Inferior parietal cortex (tissue), 1 donor: ENCODE measurements around the gene LIPG.
"Not testable (repeated sequence)": the region's sequence is repeated elsewhere in the genome, so short reads cannot be mapped to it uniquely, and the experiment has no call there.

Source experiments
- DNase-seq: peaks from one replicate; pipeline ENCODE4 v3.0.0-alpha.2; 2016; ENCODE audit errors: extremely low spot score

The LIPG gene

GRCh38 chr18:49573835-49574234 lies 12.0 kb downstream of the LIPG start:
- no peak for DNase-seq

- not testable (repeated sequence) for DNase-seq
Observed at GRCh38 chr18:49579041-49579440, 17.2 kb downstream of the LIPG start.

- DNase-seq, result not testable (repeated sequence)
Observed at GRCh38 chr18:49579583-49579982, 17.7 kb downstream of the LIPG start.

- DNase-seq, result no peak
Observed at GRCh38 chr18:49580279-49580678, 18.4 kb downstream of the LIPG start.

- no peak for DNase-seq
Observed at GRCh38 chr18:49581371-49581770, 19.5 kb downstream of the LIPG start.

GRCh38 chr18:49582579-49582978 lies 20.7 kb downstream of the LIPG start:
- DNase-seq, result no peak

- no peak for DNase-seq
Observed at GRCh38 chr18:49584394-49584793, 22.5 kb downstream of the LIPG start.

- DNase-seq, result not testable (repeated sequence)
Observed at GRCh38 chr18:49584951-49585350, 23.1 kb downstream of the LIPG start.

- no peak for DNase-seq
Observed at GRCh38 chr18:49585781-49586663, 24.2 kb downstream of the LIPG start.

GRCh38 chr18:49588171-49588570 lies 26.3 kb downstream of the LIPG start:
- no peak for DNase-seq

- no peak for DNase-seq
Observed at GRCh38 chr18:49588971-49589370, 27.1 kb downstream of the LIPG start.

GRCh38 chr18:49590608-49591007 lies 28.8 kb downstream of the LIPG start:
- no peak for DNase-seq

- DNase-seq, result no peak
Observed at GRCh38 chr18:49591271-49591670, 29.4 kb downstream of the LIPG start.

- DNase-seq, result no peak
Observed at GRCh38 chr18:49591775-49592174, 29.9 kb downstream of the LIPG start.

- no peak for DNase-seq
Observed at GRCh38 chr18:49596687-49597086, 34.8 kb downstream of the LIPG start.

- DNase-seq, result no peak
Observed at GRCh38 chr18:49597157-49597931, 35.5 kb downstream of the LIPG start.

- DNase-seq, result no peak
Observed at GRCh38 chr18:49601211-49601610, 39.4 kb downstream of the LIPG start.

- no peak for DNase-seq
Observed at GRCh38 chr18:49608366-49609255, 46.8 kb downstream of the LIPG start.

- no peak for DNase-seq
Observed at GRCh38 chr18:49609256-49610021, 47.6 kb downstream of the LIPG start.

GRCh38 chr18:49610022-49610445 lies 48.2 kb downstream of the LIPG start:
- DNase-seq, result no peak

- DNase-seq, result no peak
Observed at GRCh38 chr18:49611316-49611715, 49.5 kb downstream of the LIPG start.
